ENCODE results near the gene LMNA. TPM values are rescaled to one million over a fixed set of nuclear protein-coding genes. Genes with fewer than 3 reads are reported as not detected.
"Not testable (repeated sequence)": the region's sequence is repeated elsewhere in the genome, so short reads cannot be mapped to it uniquely, and the experiment has no call there.

LMNA gene
- total RNA-seq, 3 donors from 2014 or later, result 263 to 334 (median 308) TPM

DNA sequence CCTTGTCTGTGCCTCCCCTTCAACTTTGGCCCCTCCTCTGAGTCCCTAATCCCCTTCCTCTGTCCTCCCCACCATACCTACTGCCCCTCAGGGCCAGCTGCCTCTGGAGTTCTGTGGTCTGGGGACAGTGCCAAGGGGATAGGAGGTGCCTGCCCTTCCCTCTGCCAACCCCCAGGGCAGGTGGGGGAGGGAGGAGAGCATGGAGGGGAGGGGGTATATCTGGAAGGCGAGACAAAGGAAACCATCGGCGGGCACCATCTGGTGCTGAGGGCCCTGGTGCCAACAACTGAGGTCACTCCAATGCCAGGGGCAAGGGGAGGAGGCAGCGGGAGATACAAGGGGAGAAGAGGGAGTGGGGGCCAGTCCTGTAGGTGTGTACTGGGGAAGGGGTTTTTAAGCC, 44.0 kb upstream of the LMNA start:
- intact Hi-C loops (cut with DNase I, micrococcal nuclease), result no loop called here
- TF ChIP-seq, protein P1, sequence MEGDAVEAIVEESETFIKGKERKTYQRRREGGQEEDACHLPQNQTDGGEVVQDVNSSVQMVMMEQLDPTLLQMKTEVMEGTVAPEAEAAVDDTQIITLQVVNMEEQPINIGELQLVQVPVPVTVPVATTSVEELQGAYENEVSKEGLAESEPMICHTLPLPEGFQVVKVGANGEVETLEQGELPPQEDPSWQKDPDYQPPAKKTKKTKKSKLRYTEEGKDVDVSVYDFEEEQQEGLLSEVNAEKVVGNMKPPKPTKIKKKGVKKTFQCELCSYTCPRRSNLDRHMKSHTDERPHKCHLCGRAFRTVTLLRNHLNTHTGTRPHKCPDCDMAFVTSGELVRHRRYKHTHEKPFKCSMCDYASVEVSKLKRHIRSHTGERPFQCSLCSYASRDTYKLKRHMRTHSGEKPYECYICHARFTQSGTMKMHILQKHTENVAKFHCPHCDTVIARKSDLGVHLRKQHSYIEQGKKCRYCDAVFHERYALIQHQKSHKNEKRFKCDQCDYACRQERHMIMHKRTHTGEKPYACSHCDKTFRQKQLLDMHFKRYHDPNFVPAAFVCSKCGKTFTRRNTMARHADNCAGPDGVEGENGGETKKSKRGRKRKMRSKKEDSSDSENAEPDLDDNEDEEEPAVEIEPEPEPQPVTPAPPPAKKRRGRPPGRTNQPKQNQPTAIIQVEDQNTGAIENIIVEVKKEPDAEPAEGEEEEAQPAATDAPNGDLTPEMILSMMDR (IDR thresholded peaks at IDR 0.05), result no peak
- no peak for DNase-seq
- Histone ChIP-seq H3K36me3 (ENCODE audit: low read depth) (no peaks in the 10 kb centered on the region), H3K9me3 (no peaks in the 10 kb centered on the region), H3K4me3 (no peak overlapping the region), H3K4me1 (ENCODE audit: low read depth) (no peaks in the 10 kb centered on the region)
- no peak for ATAC-seq

GRCh38 chr1:156071332-156071816, 43.1 kb upstream of the LMNA start:
- ATAC-seq; H3K4me1 ChIP-seq (ENCODE audit: low read depth); H3K4me3 ChIP-seq; intact Hi-C loops (cut with DNase I, micrococcal nuclease); H3K36me3 ChIP-seq (ENCODE audit: low read depth); DNase-seq; H3K9me3 ChIP-seq: not testable (repeated sequence)

DNA sequence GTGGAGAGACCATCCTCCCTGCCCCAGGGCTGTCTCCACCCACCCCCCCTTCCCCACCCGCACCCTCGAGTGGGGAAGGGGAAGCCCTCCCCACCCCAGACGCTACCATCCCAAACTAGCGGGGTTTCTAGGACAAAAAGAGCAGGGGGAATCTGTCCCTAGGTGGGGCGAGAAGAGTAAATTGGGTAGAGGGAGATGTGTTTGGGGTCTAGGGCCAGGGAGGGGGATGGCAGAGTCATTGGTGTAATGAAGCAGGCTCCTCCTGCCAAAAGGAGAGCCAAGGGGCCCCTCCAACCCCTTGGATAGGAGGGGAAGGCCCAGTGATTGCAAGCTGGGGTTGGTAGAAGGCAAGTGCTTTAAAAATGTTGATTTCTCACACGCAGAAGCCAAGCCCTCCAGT, 42.3 kb upstream of the LMNA start:
- ATAC-seq (no peak), DNase-seq (no peak)
- H3K4me1 ChIP-seq (ENCODE audit: low read depth), result no peaks in the 10 kb centered on the region
- TF ChIP-seq, protein P1 (IDR thresholded peaks at IDR 0.05), result no peak
- no peak overlapping the region for H3K4me3 ChIP-seq
- no peaks in the 10 kb centered on the region for H3K9me3 ChIP-seq
- no peaks in the 10 kb centered on the region for H3K36me3 ChIP-seq (ENCODE audit: low read depth)
- intact Hi-C loops (cut with DNase I, micrococcal nuclease), result no loop called here

DNA sequence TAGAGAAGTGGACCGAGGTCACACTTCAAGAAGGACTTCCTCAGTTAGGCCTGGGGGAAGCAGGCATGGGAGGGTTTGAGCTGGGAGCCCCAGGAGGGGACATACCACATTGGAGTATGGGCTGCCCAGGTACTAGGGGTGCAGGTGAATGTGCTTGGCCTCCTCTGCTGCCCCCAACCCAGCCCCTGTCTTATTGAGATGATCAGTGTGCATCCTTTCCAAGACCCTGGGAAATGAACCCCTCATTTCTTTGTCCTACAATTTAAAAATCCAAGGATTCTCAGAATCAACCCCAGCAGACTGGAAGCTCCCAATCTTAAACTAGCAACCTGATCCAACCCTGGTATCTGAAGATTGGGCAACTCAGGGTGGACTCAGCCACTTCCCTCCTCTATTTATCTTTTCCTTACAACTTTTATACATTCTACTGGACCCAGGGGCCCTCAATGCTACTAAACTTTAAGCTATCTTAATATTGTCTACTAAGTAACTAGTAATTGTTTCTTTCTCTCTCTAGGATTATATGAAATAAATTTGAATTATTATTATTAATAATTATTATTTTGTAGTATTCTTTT, 41.3 kb upstream of the LMNA start:
- intact Hi-C loops (cut with DNase I, micrococcal nuclease), result no loop called here
- Histone ChIP-seq H3K4me1 (ENCODE audit: low read depth) (no peaks in the 10 kb centered on the region), H3K36me3 (ENCODE audit: low read depth) (no peaks in the 10 kb centered on the region), H3K4me3 (no peak overlapping the region), H3K9me3 (no peaks in the 10 kb centered on the region)
- TF ChIP-seq, protein P1 (IDR thresholded peaks at IDR 0.05), result no peak
- ATAC-seq, result no peak
- DNase-seq, result no peak

DNA sequence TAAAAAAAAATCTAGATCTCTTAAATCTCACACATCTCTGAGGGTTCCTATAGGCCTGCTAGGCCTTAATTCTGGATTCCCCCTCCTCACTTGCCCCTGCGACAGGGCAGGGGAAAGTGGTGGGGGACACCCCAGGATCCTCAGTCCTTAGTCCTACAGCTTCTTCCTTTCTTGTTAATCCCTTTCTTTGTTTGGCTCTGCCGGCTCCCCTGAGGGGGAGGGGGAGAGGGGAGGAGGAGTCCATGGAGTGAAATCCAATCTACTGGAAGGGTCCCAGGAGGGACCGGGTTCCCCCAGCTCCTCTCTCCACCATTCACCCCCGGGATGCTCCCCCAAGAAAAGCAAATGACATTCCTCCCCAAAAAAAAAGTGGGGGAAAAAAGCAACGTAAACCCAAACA, 40.8 kb upstream of the LMNA start:
- DNase-seq (no peak), ATAC-seq (no peak)
- H3K4me3 ChIP-seq, result no peak overlapping the region
- TF ChIP-seq, protein P1 (IDR thresholded peaks at IDR 0.05), result no peak
- intact Hi-C loops (cut with DNase I, micrococcal nuclease), result no loop called here
- no peaks in the 10 kb centered on the region for H3K9me3 ChIP-seq
- H3K4me1 ChIP-seq (ENCODE audit: low read depth), result no peaks in the 10 kb centered on the region
- H3K36me3 ChIP-seq (ENCODE audit: low read depth), result no peaks in the 10 kb centered on the region

- no peaks in the 10 kb centered on the region for H3K9me3 ChIP-seq
- DNase-seq (no peak), ATAC-seq (no peak)
- H3K36me3 ChIP-seq (ENCODE audit: low read depth), result no peaks in the 10 kb centered on the region
- TF ChIP-seq, protein P1 (IDR thresholded peaks at IDR 0.05), result no peak
- H3K4me1 ChIP-seq (ENCODE audit: low read depth), result no peaks in the 10 kb centered on the region
- no peak overlapping the region for H3K4me3 ChIP-seq
- intact Hi-C loops (cut with DNase I, micrococcal nuclease), result no loop called here
Observed at GRCh38 chr1:156074661-156075060, 39.9 kb upstream of the LMNA start.
